Prostate gland (tissue), 2 donors: Measurements from ENCODE around the gene ANKS6. TPM values are rescaled to one million over a fixed set of nuclear protein-coding genes. Genes with fewer than 3 reads are reported as not detected.

Experiments
- DNase-seq: peaks from one replicate; pipeline ENCODE4 v3.0.0-alpha.2; 2019; ENCODE audit warnings: low spot score
- H3K27ac ChIP-seq, 2 donors: fragments of 200-600 bp; sonication (generic); 2 replicates each; pipeline ENCODE4 v1.5.1; 2017 to 2019
- H3K27me3 ChIP-seq: fragments of 200-600 bp; sonication (generic); replicated peaks from 2 replicates; pipeline ENCODE4 v1.5.1; 2019; ENCODE audit not compliant: insufficient read depth
- H3K36me3 ChIP-seq, 2 donors: fragments of 200-600 bp; sonication (generic); 1 replicate in 1 of 2; 2 replicates in 1 of 2; pipeline versions ENCODE4 v1.5.1 to v1.8.1; 2017 to 2019
- H3K4me1 ChIP-seq: fragments of 200-600 bp; sonication (generic); replicated peaks from 2 replicates; pipeline ENCODE4 v1.5.1; 2019
- H3K4me3 ChIP-seq, 2 donors: fragments of 200-600 bp; sonication (generic); 2 replicates each; pipeline ENCODE4 v1.5.1; 2017 to 2019
- H3K9me3 ChIP-seq: fragments of 200-600 bp; sonication (generic); 2 replicates; pipeline ENCODE4 v1.5.1; 2017
- POLR2A ChIP-seq: fragments of 450-650 bp; IDR thresholded peaks from one replicate; pipeline ENCODE4 v1.6.1; 2016; ENCODE audit warnings: antibody characterized with exemption, mild to moderate bottlenecking
- POLR2AphosphoS5 ChIP-seq: sonication (generic); formaldehyde crosslinking; IDR thresholded peaks from one replicate; pipeline ENCODE4 v1.6.1; 2017; ENCODE audit warnings: antibody characterized with exemption
- WGBS: methylation state at CpG from one replicate; pipeline ENCODE4 v1.1.5; 2018; 5-methylcytosine and 5-hydroxymethylcytosine counted together
- intact Hi-C: fragments of 100-400 bp; cut with DNase I; formaldehyde crosslinking; loops from one replicate; pipeline ENCODE4 v1.14.2; 2022
- total RNA-seq, 2 donors: library from RNA; depleted of rRNA; stranded (reverse); fragments of >200 nt; gene quantifications; one replicate each; pipeline ENCODE4 v1.1.0, GENCODE V29; 2016
- TF ChIP-seq, protein P1 (sequence below), 4 experiments: fragments of 200-600 bp in 2 of 4; fragments of 450-650 bp in 2 of 4; sonication (generic) in 2 of 4; IDR thresholded peaks; 1 replicate in 3 of 4; 2 replicates in 1 of 4; pipeline ENCODE4 v1.5.1; 2016 to 2019; ENCODE audit warnings: antibody characterized with exemption in 4 of 4, mild to moderate bottlenecking in 2 of 4, moderate library complexity in 2 of 4

The ANKS6 gene
- total RNA-seq, 2 donors from 2014 or later = 11.6 to 18.8 TPM

DNA sequence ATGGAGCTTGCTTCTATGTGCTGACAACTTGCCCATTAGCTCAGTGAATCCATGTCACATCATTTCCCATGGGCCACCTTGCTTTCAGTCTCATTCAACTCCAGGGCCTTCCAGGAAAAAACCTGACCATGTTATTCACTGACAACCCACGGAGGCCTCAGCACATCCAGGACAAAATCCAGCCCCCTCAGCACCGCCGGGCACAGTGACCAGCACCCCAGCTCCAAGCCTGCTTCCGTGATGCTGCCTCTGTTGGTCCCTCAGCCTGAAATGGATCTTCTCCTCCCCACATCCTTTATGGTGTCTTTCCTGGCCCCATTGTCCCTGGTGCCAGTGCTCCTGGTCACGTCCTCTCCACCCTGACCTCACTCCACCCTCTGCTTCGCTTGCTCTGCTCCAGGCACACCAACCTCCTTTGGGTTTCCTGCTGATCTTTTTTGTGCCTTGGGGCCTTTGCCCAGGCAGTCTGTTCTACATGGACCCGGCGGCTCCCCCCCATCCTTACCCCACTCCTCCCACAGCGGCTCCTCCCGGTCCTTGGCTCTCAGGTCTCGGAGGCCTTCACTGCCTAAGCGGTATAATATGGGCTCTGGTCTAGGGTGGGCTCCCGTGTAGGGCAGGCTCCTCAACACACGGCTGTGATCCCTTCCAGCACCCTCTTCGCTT is 25.0 kb downstream of the ANKS6 start:
- Histone ChIP-seq H3K4me3 (no peak overlapping the region), H3K27ac (no peak overlapping the region), H3K27me3 (no peaks in the 10 kb centered on the region), H3K4me1 (no peaks in the 10 kb centered on the region), H3K36me3 (no peaks in the 10 kb centered on the region), H3K9me3 (no peaks in the 10 kb centered on the region)
- intact Hi-C loops = no loop called here
- TF ChIP-seq POLR2A (no peak), POLR2AphosphoS5 (no peak)
- TF ChIP-seq, protein P1, sequence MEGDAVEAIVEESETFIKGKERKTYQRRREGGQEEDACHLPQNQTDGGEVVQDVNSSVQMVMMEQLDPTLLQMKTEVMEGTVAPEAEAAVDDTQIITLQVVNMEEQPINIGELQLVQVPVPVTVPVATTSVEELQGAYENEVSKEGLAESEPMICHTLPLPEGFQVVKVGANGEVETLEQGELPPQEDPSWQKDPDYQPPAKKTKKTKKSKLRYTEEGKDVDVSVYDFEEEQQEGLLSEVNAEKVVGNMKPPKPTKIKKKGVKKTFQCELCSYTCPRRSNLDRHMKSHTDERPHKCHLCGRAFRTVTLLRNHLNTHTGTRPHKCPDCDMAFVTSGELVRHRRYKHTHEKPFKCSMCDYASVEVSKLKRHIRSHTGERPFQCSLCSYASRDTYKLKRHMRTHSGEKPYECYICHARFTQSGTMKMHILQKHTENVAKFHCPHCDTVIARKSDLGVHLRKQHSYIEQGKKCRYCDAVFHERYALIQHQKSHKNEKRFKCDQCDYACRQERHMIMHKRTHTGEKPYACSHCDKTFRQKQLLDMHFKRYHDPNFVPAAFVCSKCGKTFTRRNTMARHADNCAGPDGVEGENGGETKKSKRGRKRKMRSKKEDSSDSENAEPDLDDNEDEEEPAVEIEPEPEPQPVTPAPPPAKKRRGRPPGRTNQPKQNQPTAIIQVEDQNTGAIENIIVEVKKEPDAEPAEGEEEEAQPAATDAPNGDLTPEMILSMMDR (IDR thresholded peaks at IDR 0.05) = no peak
- no peak for DNase-seq
- WGBS = 98% methylated on average over 15 of the region's 15 CpGs

DNA sequence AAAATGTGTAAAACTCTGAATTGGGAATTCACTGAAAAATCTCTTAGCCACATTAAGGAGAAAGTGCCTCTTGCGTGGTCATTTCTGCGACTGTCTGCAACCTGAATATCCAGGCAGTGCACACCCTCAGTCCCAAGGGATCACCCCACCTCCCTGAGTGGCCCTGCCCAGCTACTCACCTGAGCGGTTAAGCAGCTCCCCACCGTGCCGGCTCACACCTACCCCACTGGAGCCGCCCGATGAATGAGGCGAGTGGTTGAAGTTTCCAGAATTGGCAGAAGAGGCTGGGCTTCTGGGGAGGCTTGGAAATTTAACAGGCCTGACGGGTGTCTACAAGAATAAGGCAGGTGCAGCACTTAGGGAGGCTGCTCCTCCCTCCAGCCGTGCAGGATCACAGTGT is 25.6 kb downstream of the ANKS6 start:
- TF ChIP-seq POLR2AphosphoS5 = no peak
- TF ChIP-seq, protein P1 (IDR thresholded peaks at IDR 0.05) = no peak
- no peak for TF ChIP-seq POLR2A
- H3K27me3 ChIP-seq = no peaks in the 10 kb centered on the region

DNA sequence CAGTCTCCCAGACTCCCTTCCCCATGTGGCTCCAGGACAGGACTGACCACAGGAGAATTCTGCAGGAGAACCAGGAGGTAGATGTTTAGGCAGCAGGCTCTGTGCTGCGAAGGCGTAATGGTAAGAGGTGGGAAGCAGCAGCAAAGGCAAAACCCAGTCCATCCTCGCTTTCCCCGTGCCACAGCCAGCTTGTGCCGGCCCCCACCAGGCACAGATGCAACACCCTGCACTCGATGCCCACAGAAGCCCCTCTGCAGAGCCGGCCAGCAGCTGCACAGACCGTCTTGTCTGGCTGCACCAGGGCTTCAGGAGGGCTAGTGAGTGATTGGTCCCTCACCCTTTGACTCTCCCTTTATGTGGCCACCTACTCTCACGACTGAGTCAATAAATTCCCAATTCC is 28.0 kb downstream of the ANKS6 start:
- no peak for DNase-seq
- Histone ChIP-seq H3K27ac (no peak overlapping the region), H3K4me1 (no peaks in the 10 kb centered on the region), H3K27me3 (no peaks in the 10 kb centered on the region), H3K36me3 (no peaks in the 10 kb centered on the region), H3K9me3 (no peaks in the 10 kb centered on the region), H3K4me3 (no peak overlapping the region)
- intact Hi-C loops = no loop called here
- TF ChIP-seq POLR2AphosphoS5 = no peak
- TF ChIP-seq, protein P1 (IDR thresholded peaks at IDR 0.05) = no peak
- no peak for TF ChIP-seq POLR2A
- 97% methylated on average over 9 of the region's 9 CpGs for WGBS

More for the DNA sequence above, 25.6 kb downstream of the ANKS6 start:
- H3K36me3 ChIP-seq = no peaks in the 10 kb centered on the region
- 92% methylated on average over 10 of the region's 10 CpGs for WGBS
- H3K4me3 ChIP-seq = no peak overlapping the region
- H3K4me1 ChIP-seq = no peaks in the 10 kb centered on the region
- no peak overlapping the region for H3K27ac ChIP-seq
- no peaks in the 10 kb centered on the region for H3K9me3 ChIP-seq
- intact Hi-C loops = no loop called here
- DNase-seq = no peak

DNA sequence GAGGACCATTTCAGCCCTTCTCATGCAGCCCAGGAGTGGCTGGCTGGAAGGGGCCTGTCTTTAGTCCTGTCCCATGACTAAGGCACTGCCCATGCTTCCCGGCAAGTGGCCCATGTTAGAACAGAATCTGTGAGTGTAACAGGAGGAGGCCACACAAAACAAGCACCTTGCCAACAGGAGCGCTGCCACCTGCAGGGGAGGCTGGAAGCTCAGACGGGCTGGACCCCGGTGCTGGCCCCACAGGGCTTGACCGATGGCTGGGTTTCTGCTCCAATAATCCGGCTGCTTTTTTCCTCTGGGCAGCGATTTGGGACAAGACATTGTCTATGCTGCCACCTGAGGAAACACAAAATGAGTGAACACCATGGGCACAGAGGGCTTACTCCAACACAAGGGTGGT is 28.4 kb downstream of the ANKS6 start:
- Histone ChIP-seq H3K36me3 (no peaks in the 10 kb centered on the region), H3K9me3 (no peaks in the 10 kb centered on the region), H3K27me3 (no peaks in the 10 kb centered on the region), H3K27ac (no peak overlapping the region), H3K4me3 (no peak overlapping the region), H3K4me1 (no peaks in the 10 kb centered on the region)
- no peak for DNase-seq
- TF ChIP-seq POLR2AphosphoS5 (no peak), POLR2A (no peak)
- TF ChIP-seq, protein P1 (IDR thresholded peaks at IDR 0.05) = no peak
- WGBS = 91% methylated on average over 7 of the region's 7 CpGs
- intact Hi-C loops = no loop called here

DNA sequence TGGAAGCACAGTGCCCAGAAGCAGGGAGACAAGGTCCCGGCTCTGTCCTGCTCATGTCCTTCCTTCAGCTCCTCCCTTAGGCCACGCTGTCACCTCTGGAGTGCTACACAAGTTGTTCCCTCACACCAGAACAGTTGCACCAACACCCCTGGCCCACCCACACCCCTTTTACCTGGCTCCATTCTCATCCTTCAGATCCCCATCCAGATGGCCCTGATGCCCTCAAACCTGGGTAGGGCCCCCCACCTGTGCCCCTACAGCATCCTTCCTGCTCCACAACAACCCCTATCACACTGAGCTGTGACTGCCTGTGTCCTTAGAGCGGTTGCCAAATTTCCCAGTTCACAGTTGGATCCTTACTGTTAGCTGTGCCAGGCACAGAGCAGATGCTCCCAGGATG is 29.2 kb downstream of the ANKS6 start:
- intact Hi-C loops = no loop called here
- DNase-seq = no peak
- no peak overlapping the region for H3K4me3 ChIP-seq
- 97% methylated on average over 3 of the region's 3 CpGs for whole genome bisulfite sequencing
- H3K9me3 ChIP-seq = no peaks in the 10 kb centered on the region
- H3K4me1 ChIP-seq = no peaks in the 10 kb centered on the region
- TF ChIP-seq, protein P1 (IDR thresholded peaks at IDR 0.05) = no peak
- no peak for TF ChIP-seq POLR2AphosphoS5
- TF ChIP-seq POLR2A = no peak
- no peak overlapping the region for H3K27ac ChIP-seq
- H3K36me3 ChIP-seq = no peaks in the 10 kb centered on the region
- no peaks in the 10 kb centered on the region for H3K27me3 ChIP-seq
